ENCODE measurements around the gene CXADR.

DNA sequence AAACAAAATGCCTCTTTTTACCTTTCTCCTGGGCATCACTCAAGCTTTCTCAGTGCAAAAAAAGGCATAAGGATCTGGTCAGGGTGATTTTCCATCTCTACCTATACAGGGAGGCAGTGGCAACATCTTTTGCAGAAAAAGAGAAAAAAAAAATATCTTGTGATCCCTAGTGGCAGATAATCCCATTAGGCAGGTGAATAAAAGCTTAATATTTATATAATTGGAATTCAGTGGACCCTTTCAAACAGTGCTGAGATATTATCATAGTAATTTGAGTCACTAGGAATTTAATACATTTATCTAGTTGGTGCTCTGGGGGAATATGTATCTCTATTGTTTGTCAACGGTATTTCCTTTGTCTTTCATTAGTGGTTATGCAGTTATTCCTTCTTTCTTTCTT is 29.9 kb upstream of the CXADR start:
- no peak for TF ChIP-seq POLR2A (IDR thresholded peaks at IDR 0.05)
- TF ChIP-seq, protein P1, sequence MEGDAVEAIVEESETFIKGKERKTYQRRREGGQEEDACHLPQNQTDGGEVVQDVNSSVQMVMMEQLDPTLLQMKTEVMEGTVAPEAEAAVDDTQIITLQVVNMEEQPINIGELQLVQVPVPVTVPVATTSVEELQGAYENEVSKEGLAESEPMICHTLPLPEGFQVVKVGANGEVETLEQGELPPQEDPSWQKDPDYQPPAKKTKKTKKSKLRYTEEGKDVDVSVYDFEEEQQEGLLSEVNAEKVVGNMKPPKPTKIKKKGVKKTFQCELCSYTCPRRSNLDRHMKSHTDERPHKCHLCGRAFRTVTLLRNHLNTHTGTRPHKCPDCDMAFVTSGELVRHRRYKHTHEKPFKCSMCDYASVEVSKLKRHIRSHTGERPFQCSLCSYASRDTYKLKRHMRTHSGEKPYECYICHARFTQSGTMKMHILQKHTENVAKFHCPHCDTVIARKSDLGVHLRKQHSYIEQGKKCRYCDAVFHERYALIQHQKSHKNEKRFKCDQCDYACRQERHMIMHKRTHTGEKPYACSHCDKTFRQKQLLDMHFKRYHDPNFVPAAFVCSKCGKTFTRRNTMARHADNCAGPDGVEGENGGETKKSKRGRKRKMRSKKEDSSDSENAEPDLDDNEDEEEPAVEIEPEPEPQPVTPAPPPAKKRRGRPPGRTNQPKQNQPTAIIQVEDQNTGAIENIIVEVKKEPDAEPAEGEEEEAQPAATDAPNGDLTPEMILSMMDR (IDR thresholded peaks at IDR 0.05), result no peak
